HG03060 (cell line): ENCODE results near the gene RNU6-8.

ENCODE experiments used
- ATAC-seq: cut with Tn5 transposase; IDR thresholded peaks from one replicate; pipeline ENCODE4 v1.9.1; 2021; ENCODE audit warnings: low read depth, moderate number of reproducible peaks; ENCODE audit not compliant: unreplicated experiment

Gene RNU6-8

GRCh38 chr14:32205984-32206383, 2.9 kb upstream of the RNU6-8 start:
- no peak for ATAC-seq

DNA sequence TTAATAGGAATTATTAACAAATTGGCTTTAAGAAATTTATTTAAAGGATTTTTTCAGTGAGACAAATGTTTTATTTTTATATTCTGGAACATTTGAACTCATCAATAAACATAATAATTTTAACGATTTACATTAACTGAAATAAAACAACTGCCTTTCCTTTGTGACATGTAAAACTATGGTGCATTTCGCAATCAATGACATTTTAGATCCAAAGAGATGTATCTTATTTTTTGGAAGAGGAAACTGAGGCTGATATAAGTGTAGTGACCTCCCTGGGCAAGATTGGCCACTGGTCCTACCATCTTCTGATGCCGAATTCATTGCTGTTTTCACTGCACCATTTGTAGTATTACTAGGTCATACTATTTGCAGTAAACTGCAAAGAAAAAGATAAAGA, 2.5 kb upstream of the RNU6-8 start:
- no peak for ATAC-seq

DNA sequence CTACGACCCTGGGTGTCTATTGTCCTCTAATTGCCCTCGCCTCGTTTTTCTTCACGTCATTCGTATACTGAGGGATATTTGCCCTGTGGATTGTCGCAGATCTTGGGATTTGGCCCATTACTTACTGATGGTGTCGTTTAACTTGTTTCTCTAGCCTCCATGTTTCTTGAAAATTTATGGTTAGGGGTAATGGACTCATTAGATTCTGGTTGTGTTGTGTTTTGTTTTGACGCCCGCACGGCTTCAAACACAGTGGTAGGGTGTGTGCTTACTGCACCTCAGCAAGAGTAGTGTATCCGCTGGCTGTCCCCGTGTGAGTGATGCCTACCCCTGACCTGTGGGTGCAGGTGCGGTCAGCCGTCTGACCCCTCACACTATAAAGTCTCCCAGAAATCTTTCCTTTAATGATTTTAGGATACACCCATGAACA, 874 bp upstream of the RNU6-8 start:
- no peak for ATAC-seq

GRCh38 chr14:32202491-32202997, 525 bp downstream of the RNU6-8 start:
- ATAC-seq, result no peak

DNA sequence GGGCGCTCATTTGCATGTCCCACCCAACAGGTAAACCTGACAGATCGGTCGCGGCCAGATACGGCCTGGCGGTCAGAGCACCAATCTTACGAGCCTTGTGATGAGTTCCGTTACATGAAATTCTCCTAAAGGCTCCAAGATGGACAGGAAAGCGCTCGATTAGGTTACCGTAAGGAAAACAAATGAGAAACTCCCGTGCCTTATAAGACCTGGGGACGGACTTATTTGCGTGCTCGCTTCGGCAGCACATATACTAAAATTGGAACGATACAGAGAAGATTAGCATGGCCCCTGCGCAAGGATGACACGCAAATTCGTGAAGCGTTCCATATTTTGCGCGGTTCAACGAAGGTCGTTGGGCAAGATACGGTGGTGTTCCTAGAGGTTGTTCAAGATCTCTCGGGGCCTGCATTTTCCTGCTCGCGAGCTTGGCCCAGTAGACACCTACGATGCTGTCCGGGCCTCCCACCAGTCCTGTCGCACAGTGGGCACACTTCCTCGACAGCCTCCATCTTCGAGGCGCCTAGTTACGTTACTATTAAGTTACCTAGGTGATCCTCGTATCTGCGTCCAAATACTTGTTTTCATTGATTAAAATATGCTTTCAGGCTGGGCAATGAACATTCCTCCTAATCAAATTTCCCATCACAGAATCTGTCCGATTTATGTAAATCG, 1.1 kb downstream of the RNU6-8 start, which contains the start of gene RNU6-7:
RNU6-7 (plus strand) TSS at position 230 of the 675 bp plus-strand sequence.
- ATAC-seq, result no peak

GRCh38 chr14:32201193-32201815, 1.8 kb downstream of the RNU6-8 start:
- ATAC-seq, result no peak

GRCh38 chr14:32200368-32201192, 2.5 kb downstream of the RNU6-8 start:
- no peak for ATAC-seq

GRCh38 chr14:32197919-32198318, 5.2 kb downstream of the RNU6-8 start:
- no peak for ATAC-seq

- ATAC-seq, result no peak
Observed at GRCh38 chr14:32195636-32196035, 7.4 kb downstream of the RNU6-8 start.

- no peak for ATAC-seq
Observed at GRCh38 chr14:32193532-32193931, 9.5 kb downstream of the RNU6-8 start.

DNA sequence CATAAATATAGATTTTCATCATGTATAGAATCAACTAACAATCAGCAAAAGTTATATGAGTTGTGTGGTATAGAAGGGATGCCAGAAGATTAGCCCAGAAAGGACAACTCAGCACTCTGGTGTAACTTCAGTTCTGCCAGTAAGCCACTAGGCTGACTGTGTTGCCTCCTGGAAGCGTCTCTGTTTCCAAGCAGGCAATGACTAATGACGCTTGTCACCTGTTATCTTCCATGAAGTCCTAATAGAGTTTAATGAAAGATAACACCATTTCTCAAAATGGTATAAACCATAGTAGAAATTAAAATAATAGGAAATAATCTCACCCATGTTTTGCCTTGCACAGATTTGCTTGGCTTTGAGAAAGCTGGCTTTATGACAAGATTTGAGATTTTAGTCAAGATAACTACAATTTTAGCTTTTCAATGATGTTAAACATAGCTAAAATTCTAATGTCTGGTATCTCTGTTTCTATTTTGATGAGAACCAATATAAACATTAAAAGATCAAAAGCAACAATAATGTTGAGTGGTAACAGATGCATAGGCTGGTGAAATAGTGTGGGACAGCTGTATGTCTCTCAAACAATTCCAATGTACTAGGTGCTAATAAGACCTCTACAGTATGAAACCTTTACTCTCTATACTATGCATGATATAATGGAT, 10.2 kb downstream of the RNU6-8 start:
- ATAC-seq, result no peak

- ATAC-seq, result no peak
Observed at GRCh38 chr14:32190673-32191072, 12.4 kb downstream of the RNU6-8 start.

- no peak for ATAC-seq
Observed at GRCh38 chr14:32189811-32190210, 13.3 kb downstream of the RNU6-8 start.

DNA sequence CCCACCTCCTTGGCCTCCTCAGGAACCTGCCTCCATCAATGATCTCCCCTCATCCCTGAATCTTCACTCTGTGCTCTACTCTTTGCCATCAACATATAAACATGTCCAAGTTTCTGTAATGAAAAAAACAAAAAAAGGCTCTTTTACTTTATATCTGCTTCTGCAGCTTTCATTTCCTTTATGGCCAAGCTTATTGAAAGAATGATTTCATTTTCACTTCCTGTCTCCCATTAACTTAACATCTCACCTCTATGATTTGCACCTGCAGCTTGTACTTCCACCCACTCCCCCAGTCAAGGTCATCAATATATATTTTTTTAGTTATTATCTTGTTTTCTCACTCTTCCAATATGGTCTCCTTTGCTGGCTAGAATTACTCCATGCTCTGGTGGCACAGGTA, 16.8 kb downstream of the RNU6-8 start:
- no peak for ATAC-seq

GRCh38 chr14:32185097-32185496, 18.0 kb downstream of the RNU6-8 start:
- ATAC-seq, result no peak

DNA sequence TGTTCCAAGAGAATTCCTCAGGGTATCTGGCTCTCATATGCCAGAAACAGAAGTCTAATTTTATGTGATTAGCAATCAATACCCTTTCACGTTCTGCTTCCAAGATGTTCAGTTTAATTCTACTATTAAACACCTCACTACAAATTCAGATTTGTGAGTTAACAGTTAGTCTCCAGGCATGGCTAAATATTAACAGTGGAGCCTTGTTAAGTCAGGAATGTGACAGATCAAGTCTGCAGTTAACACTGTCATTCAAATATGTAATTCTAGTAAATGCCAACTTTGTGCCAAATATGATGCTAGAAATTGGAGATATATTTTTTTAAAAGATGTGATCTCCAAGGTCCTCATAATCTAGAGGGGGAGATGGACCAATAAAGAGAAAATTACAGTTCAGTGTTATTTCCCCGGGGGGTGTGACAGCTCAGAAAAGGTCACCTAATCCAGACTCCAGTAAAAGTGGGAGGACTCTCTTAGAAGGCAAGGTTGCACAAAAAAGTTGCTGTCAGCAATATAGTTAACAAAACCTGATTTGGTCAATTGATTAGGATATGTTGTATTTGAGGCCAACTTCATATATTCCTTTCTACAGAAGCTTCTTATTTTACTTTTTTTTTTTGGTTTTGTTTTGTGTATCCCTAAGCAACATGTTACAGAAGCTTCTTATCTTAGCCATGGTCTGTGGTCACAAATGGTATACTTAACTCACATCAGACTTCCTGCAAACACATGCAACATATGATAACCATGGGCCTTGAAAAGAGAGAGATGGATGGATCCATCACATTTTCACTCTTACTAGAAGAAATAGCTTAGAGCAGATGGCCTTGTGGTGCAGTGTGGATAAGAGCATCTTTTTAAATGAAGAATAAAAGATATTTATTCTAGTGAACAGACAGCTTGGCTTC, 19.7 kb downstream of the RNU6-8 start:
- ATAC-seq, result no peak

DNA sequence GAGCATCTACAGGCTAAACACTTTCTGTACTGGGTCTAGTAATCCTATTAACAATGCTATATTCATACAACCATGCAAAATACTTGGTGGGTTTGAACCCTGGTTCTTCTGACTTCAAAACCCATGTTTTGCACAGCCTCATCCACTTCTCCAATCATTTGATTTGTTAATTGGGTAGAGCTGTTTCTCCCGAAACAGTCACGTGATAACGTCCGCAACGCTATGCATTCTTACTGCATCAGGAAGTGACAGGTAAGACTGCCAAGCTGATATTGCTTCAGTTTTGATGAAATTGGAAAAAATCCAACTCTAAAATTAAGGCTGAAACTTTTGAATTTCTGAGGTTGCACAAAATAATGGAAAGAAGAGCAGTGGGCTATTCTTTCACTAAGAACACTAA, 31.6 kb downstream of the RNU6-8 start:
- ATAC-seq, result no peak

- no peak for ATAC-seq
Observed at GRCh38 chr14:32169191-32169590, 33.9 kb downstream of the RNU6-8 start.

DNA sequence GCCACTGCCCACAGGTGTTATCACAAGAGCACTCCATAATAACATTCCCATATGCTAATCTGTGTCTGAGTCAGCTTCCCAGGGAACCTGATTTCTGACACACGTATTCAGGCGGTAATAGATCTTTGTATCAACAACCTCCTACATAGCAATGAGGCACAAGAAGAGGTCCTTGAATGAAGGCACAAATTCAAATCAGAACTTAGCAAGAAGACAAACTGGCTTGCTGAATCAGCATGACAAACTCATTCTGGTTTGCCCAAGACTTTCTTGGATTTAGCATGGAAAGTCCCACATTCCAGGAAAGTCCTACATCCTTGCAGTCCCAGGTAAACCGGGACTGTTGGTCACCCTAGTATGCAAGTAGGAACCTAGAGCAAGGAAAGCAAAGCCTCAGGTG, 35.2 kb downstream of the RNU6-8 start:
- no peak for ATAC-seq

DNA sequence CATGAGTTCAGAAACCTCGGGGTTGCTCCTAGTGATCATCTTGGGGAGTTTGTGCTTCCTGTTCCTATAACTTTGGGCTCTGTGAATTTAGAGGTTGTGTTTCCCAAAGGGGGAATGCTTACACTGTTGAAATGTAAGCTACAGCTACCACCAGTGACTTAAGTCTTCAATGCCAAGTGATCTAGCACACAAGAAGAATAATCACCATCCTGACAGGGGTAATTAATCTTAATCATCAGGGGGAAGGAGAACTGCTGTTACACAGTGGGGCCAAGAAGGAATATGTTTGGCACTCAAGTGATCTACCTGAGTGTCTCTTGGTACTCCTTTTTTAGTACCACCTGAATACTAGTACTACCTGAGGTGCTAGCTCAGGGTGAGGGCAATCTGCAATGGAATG, 36.1 kb downstream of the RNU6-8 start:
- ATAC-seq, result no peak
